HG03025 (cell line): Measurements from ENCODE around the gene MRPS14.
"Not testable (repeated sequence)": the region's sequence is repeated elsewhere in the genome, so short reads cannot be mapped to it uniquely, and the experiment has no call there.

Experiments
- ATAC-seq: cut with Tn5 transposase; IDR thresholded peaks from one replicate; pipeline ENCODE4 v1.9.1; 2021; ENCODE audit warnings: mild to moderate bottlenecking, moderate library complexity; ENCODE audit not compliant: unreplicated experiment, low FRiP score

The MRPS14 gene

GRCh38 chr1:175024773-175025172, 1.5 kb upstream of the MRPS14 start:
- ATAC-seq: no peak

GRCh38 chr1:175023922-175024242, 657 bp upstream of the MRPS14 start:
- not testable (repeated sequence) for ATAC-seq

- no peak for ATAC-seq
Observed at GRCh38 chr1:175019524-175019923, 3.7 kb downstream of the MRPS14 start.

DNA sequence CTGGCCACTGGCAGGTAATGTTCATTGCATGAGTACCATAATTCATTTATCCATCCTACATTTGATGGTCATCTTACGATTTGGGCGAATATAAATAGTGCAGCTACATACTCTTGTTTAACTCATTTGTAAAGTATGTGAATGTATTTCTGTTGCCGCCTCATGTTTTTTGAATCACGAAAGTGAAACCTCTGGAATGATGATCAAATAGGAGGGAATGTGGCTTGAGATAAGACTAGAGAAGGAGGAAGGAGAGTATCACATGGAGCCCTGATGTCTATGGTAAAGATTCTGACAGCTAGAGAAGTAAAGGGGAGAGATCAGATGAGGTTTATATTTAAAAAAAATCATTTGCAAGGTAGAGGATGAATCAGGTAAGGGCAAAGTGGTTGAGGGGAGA, 8.0 kb downstream of the MRPS14 start:
- ATAC-seq: no peak

DNA sequence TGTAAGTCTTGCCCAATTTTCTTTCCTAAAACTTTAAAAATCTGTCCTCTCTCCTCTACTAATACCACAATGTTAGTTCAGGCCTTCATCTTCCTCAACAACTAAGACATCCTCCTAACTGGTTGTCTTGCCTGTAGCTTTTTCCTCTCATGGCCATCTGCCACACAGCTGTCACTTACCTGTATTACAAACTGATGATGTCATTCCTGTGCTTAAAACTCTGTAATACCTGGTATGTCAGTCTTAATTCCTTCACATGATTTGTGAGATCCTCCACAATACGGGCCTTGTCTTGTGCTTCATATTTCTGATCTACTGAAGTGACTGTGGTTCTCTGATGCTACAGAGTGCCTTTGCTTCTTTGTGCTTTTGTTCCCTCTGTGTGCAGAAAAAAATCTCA, 9.8 kb downstream of the MRPS14 start:
- ATAC-seq: no peak

GRCh38 chr1:175009532-175009931, 13.7 kb downstream of the MRPS14 start:
- no peak for ATAC-seq

- no peak for ATAC-seq
Observed at GRCh38 chr1:175005085-175005783, 18.0 kb downstream of the MRPS14 start.

- no peak for ATAC-seq
Observed at GRCh38 chr1:175003521-175003920, 19.7 kb downstream of the MRPS14 start.

DNA sequence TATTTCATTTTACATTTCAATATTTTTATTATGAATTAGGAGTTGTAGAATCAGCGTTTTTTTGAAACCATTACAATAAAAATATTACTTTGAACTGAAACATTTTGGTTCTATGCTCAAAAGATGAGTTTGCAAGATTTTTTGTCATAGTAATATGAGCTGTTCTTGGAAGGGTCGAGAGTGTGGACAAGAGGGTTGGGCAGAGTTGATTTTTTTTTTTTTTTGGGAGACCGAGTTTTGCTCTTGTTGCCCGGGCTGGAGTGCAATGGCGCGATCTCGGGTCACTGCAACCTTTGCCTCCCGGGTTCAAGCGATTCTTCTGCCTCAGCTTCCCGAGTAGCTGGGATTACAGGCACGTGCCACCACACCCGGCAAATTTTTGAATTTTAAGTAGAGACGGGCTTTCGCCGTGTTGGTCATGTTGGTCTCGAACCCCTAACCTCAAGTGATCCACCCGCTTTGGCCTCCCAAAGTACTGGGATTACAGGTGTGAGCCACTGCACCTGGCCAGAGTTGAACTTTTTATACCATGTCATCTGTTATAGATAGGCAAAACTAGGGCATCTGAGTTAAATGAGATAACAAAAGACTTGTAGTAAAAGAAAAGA, 20.2 kb downstream of the MRPS14 start:
- no peak for ATAC-seq

DNA sequence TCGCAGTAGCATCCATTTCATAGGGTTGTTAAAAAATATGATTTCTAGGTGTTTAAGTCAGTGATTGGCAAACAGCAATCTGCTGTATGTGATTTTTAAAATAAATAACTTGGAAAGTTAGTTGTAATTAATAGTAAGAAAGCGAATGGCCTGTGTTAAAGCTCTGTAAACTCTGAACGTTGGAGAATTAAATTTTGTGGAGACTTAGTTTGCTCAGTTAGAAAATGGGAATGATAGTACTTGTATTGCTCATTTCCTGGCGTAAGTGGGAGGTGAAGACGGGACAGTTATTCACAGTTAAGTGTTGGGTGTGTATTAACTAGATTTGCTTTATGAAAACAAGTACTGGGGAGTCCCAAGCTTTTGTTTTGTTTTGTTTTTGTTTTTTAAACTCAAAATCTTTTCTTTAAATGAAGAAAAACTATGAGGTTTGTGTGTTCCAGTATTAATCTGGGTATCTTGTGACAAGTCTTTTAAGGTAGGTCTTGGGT, 22.5 kb downstream of the MRPS14 start:
- ATAC-seq: no peak

GRCh38 chr1:174999936-175000696, 23.1 kb downstream of the MRPS14 start, which contains the start of gene CACYBP:
Gene CACYBP, plus strand, starts transcription at chr1:174999947. Its CDS starts 234 bp downstream, at chr1:175000181.
- peak; percentile 16 for ATAC-seq

DNA sequence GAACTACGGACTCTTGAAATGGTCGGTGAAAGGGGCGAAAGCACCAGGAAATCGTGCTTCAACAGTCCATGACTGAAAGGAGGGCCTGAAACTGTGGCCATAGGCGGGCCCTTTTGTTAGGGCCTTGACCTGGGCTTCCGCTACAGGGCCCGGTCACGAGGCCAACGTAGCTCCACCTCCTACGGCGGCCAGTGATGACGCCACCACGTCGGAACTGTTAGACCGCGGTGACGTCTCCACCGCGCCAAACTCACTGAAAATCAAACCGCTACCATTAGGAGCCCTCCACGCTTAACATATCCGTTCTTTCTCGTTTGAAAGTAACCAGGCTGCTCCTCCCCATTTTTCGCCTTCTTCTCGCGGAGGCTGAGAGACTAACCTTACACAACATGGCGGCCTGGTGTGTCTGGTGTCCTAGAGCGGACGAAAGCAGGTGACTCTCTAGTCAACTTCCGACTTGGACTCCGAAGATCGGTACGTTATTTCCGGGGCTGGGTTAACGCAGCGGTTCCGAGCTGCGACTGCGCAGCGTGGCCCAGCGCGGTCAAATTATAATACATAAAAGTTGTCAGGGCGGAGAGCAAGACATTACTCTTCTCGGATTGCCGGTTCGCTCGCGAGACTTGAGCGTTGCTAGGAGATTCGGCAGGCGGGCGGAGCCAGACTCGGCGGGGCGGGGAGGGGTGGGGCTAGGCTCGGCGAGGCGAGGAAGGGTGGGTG, 23.8 kb downstream of the MRPS14 start:
- ATAC-seq: peak; percentile 77

DNA sequence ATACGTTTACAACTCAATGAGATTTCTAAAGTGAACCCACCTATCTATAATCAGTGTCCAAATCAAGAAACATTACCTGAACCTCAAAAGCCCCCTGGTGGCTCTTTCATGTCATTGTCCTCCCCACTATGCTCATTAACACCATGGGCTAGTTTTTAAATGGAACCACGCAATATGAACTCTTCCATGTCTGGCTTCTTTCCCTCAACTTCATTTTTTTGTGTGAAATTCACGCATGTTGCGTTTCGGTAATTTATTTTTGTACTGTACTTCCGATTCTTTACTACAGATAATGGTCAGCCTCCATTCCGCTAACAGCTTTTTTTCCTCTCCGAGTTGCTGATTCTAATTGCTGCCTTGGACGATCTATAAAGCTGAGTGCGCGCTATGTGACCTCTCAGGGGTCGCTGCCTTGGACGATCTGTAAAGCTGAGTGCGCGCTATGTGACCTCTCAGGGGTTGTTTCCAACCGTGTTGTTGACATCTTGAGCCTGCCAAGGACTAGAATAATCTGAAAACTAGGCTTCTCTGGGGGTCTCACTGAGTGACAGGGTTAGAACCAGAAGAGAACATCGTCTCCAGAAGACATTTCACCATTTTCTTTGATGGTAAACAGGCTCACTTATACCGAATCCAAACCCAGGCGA, 24.5 kb downstream of the MRPS14 start:
- ATAC-seq: no peak

- ATAC-seq: no peak
Observed at GRCh38 chr1:174997041-174997440, 26.2 kb downstream of the MRPS14 start.

- ATAC-seq: no peak
Observed at GRCh38 chr1:174996476-174996875, 26.7 kb downstream of the MRPS14 start.

DNA sequence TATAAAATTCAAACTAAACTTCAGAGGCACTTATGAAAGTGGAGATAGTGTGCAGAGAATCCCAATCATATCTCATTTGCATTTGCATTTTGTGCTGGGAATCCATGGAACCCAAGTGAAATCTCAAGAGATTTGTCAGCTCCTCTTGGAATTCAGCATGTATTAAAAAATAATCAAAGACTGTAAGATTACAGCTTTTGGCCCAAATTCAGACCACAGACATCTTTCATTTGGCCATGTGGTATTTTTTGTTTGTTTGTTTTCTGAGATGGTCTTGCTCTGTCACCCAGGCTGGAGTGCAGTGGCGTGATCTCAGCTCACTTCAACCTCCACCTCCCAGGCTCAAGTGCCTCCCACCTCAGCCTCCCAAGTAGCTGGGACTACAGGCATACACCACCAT, 27.3 kb downstream of the MRPS14 start:
- ATAC-seq: no peak

DNA sequence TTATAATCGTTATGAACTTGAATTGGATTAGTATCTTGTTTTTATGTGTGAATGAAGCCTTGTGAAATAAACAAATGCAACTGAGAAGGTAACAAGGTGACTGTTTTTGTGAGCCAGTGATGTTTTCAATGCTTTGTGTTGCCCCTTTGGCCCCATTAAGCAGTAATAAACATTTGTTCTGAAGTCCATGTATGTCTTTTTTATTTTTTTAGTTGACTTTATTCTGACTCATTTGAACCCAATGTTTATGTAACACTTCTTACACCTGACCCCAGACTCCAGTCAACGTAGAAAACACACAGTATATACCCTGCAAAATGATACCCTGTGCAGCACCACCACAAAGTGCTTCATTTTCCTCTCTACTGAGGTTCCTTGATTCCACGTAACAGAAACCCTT, 28.1 kb downstream of the MRPS14 start:
- ATAC-seq: no peak

- no peak for ATAC-seq
Observed at GRCh38 chr1:174991473-174991872, 31.8 kb downstream of the MRPS14 start.

- ATAC-seq: no peak
Observed at GRCh38 chr1:174990382-174990999, 32.7 kb downstream of the MRPS14 start.
